Neural crest cell (in vitro differentiated cells): ENCODE measurements around the gene ASGR1. TPM values are rescaled to one million over a fixed set of nuclear protein-coding genes. Genes with fewer than 3 reads are reported as not detected.
A peak's percentile ranks its signal among the peaks of the same experiment; 100 is the strongest.

Experiments
- DNase-seq: peaks from one replicate; pipeline ENCODE4 v3.0.0; 2021; ENCODE audit warnings: low read depth, mixed read lengths, low spot score
- H3K27ac Mint-ChIP-seq: one replicate; pipeline ENCODE4 v1.8.0; 2021; ENCODE audit warnings: mild to moderate bottlenecking, mixed read lengths; ENCODE audit not compliant: unreplicated experiment
- H3K27me3 Mint-ChIP-seq: 2 replicates; pipeline ENCODE4 v1.8.0; 2021; ENCODE audit warnings: low read depth, mild to moderate bottlenecking, mixed read lengths
- H3K36me3 Mint-ChIP-seq: 2 replicates; pipeline ENCODE4 v1.8.0; 2021; ENCODE audit warnings: low read depth, mild to moderate bottlenecking, mixed read lengths
- H3K4me1 Mint-ChIP-seq: 2 replicates; pipeline ENCODE4 v1.8.0; 2021; ENCODE audit warnings: mixed read lengths
- H3K4me3 Mint-ChIP-seq: one replicate; pipeline ENCODE4 v1.8.0; 2021; ENCODE audit warnings: mild to moderate bottlenecking, mixed read lengths
- H3K9me3 Mint-ChIP-seq: 2 replicates; pipeline ENCODE4 v1.8.0; 2021; ENCODE audit warnings: mixed read lengths
- total RNA-seq: library from RNA; stranded (reverse); gene quantifications from 2 replicates; pipeline ENCODE4 v1.2.1, GENCODE V29; 2021
- TF ChIP-seq, protein P1 (sequence below): fragments of 200-600 bp; sonication (generic); conservative IDR thresholded peaks from 2 replicates; pipeline ENCODE4 v1.5.0; 2021; ENCODE audit warnings: antibody characterized with exemption, mild to moderate bottlenecking

The ASGR1 gene
- total RNA-seq, 1 donor from 2014 or later = 11.2 TPM

DNA sequence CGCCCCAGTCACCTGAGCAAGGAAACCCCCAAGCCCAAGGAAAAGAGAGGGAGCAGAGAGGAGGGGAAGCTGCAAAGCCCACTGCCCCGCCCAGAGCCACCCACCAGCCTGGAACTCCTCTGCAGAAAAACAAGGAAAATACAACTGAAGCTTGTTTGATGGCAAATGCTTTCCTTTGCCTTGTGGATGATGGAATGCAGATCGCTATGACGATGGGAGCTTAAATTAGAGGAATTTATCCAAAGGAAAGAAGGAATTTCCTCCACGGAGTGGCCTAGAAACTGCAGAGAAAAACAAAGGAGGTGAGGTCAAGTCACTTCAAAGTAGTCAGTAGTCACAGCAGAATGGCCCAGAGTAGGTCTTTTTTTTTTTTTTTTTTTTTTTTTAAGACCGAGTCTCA, 33.1 kb downstream of the ASGR1 start:
- Mint-ChIP-seq H3K27ac (peak overlapping the region; percentile 1), H3K4me3 (peak overlapping the region; percentile 29), H3K27me3 (peaks cover 41% of the 10 kb centered on the region), H3K4me1 (peaks cover 20% of the 10 kb centered on the region), H3K9me3 (no peaks in the 10 kb centered on the region), H3K36me3 (no peaks in the 10 kb centered on the region)
- TF ChIP-seq, protein P1, sequence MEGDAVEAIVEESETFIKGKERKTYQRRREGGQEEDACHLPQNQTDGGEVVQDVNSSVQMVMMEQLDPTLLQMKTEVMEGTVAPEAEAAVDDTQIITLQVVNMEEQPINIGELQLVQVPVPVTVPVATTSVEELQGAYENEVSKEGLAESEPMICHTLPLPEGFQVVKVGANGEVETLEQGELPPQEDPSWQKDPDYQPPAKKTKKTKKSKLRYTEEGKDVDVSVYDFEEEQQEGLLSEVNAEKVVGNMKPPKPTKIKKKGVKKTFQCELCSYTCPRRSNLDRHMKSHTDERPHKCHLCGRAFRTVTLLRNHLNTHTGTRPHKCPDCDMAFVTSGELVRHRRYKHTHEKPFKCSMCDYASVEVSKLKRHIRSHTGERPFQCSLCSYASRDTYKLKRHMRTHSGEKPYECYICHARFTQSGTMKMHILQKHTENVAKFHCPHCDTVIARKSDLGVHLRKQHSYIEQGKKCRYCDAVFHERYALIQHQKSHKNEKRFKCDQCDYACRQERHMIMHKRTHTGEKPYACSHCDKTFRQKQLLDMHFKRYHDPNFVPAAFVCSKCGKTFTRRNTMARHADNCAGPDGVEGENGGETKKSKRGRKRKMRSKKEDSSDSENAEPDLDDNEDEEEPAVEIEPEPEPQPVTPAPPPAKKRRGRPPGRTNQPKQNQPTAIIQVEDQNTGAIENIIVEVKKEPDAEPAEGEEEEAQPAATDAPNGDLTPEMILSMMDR = no peak
- DNase-seq = no peak

- no peak for DNase-seq
- no peaks in the 10 kb centered on the region for H3K9me3 Mint-ChIP-seq
- H3K27me3 Mint-ChIP-seq = peaks cover 55% of the 10 kb centered on the region
- no peak overlapping the region for H3K27ac Mint-ChIP-seq
- H3K36me3 Mint-ChIP-seq = no peaks in the 10 kb centered on the region
- TF ChIP-seq, protein P1 = no peak
- peaks cover 24% of the 10 kb centered on the region for H3K4me1 Mint-ChIP-seq
- no peak overlapping the region for H3K4me3 Mint-ChIP-seq
These were observed 35.0 kb downstream of the ASGR1 start for GRCh38 chr17:7144213-7144612.

GRCh38 chr17:7141824-7142223, 37.3 kb downstream of the ASGR1 start:
- TF ChIP-seq, protein P1 = no peak
- H3K9me3 Mint-ChIP-seq = no peaks in the 10 kb centered on the region
- H3K36me3 Mint-ChIP-seq = no peaks in the 10 kb centered on the region
- H3K27ac Mint-ChIP-seq = no peak overlapping the region
- no peak for DNase-seq
- no peak overlapping the region for H3K4me3 Mint-ChIP-seq
- H3K27me3 Mint-ChIP-seq = peaks cover 62% of the 10 kb centered on the region
- peaks cover 23% of the 10 kb centered on the region for H3K4me1 Mint-ChIP-seq

GRCh38 chr17:7139400-7139799, 39.8 kb downstream of the ASGR1 start:
- H3K4me1 Mint-ChIP-seq = peaks cover 12% of the 10 kb centered on the region
- no peak overlapping the region for H3K27ac Mint-ChIP-seq
- no peak for DNase-seq
- H3K36me3 Mint-ChIP-seq = no peaks in the 10 kb centered on the region
- no peaks in the 10 kb centered on the region for H3K9me3 Mint-ChIP-seq
- H3K4me3 Mint-ChIP-seq = no peak overlapping the region
- TF ChIP-seq, protein P1 = no peak
- H3K27me3 Mint-ChIP-seq = peaks cover 61% of the 10 kb centered on the region

GRCh38 chr17:7138800-7139381, 40.3 kb downstream of the ASGR1 start:
- H3K4me1 Mint-ChIP-seq = peaks cover 8% of the 10 kb centered on the region
- no peak overlapping the region for H3K4me3 Mint-ChIP-seq
- no peaks in the 10 kb centered on the region for H3K36me3 Mint-ChIP-seq
- H3K9me3 Mint-ChIP-seq = no peaks in the 10 kb centered on the region
- TF ChIP-seq, protein P1 = no peak
- DNase-seq = no peak
- peaks cover 60% of the 10 kb centered on the region for H3K27me3 Mint-ChIP-seq
- no peak overlapping the region for H3K27ac Mint-ChIP-seq
